Colon (tissue), 2 donors: ENCODE results near the gene TRIM5.

Source experiments
- FAIRE-seq: peaks from 2 replicates; lab custom pipeline; 2012; peaks lifted over from hg19 to GRCh38; lab: Jason Lieb, UNC
- donor health status: control.
- donor health status: control.

The TRIM5 gene

DNA sequence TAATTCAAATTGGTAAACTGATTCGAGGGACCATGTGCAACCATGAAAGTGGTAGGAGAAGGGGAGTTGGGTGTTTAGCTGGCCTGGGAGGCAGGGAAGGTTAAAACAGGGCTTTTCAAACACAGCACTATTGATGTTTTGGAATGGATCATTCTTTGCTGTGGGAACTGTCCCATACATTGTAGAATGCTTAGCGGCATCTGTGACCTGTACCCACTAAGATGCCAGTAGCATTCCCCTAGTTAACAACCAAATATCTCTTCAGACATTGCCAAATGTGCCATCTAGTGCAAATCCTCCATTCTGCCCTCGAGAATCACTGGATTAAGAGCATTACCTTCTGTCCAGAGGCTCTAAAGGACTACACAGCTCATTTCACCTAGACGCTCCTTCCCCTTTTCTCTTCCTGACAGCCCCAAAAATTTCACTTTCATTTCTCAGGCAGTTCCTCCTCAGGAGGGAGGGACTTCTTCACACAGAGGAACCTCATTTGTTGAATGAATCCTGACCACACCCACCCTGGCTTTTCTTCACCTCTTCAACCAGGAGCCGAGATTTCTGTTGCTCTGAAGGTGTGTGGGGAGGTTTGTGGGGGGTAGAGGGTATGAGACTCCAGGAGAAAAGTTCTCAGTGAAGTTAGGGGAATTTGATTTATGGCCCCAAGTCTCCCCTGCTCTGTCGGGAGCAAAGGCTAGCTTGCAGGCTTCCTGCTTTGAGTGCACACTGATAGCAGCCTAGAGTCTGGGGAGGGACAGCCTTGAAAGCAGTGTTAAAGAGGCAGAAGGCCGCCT is 60.2 kb downstream of the TRIM5 start, which contains the start of gene TRIM34:
Gene TRIM34, plus strand, starts transcription at position 513 of the 791 bp plus-strand sequence. CDS start 7,331 bp downstream, outside the sequence.
- peak; percentile 62 for FAIRE-seq

DNA sequence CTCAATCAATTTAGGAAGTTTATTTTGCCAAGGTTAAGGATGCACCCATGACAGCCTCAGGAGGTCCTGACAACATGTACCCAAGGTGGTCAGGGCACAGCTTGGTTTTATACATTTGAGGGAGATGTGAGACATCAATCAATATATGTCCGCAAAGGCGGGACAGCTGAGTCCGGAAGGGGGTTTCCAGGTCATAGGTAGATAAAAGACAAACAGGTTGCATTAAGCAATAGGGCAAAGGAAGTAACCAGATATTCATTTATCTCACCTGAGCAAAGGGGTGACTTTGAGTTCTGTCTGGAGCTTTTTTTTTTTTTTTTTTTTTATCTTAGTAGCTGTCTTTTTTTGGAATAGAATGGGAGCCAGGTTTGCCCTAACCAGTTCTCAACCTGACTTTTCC is 62.1 kb downstream of the TRIM5 start:
- FAIRE-seq = no peak

DNA sequence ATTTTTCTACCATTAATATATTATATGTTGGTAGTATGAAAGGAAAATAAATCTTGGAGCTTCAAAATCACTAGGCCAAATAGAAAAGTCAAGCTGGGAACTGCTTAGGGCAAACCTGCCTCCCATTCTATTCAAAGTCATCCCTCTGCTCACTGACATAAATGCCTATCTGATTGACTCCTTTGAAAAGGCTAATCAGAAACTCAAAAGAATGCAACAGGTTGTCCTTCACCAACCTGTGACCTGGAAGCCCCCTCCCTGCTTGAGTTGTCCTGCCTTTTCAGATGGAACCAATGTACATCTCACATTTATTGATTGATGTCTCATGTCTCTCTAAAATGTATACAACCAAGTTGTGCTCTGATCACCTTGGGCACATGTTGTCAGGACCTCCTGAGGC is 63.3 kb downstream of the TRIM5 start:
- no peak for FAIRE-seq

DNA sequence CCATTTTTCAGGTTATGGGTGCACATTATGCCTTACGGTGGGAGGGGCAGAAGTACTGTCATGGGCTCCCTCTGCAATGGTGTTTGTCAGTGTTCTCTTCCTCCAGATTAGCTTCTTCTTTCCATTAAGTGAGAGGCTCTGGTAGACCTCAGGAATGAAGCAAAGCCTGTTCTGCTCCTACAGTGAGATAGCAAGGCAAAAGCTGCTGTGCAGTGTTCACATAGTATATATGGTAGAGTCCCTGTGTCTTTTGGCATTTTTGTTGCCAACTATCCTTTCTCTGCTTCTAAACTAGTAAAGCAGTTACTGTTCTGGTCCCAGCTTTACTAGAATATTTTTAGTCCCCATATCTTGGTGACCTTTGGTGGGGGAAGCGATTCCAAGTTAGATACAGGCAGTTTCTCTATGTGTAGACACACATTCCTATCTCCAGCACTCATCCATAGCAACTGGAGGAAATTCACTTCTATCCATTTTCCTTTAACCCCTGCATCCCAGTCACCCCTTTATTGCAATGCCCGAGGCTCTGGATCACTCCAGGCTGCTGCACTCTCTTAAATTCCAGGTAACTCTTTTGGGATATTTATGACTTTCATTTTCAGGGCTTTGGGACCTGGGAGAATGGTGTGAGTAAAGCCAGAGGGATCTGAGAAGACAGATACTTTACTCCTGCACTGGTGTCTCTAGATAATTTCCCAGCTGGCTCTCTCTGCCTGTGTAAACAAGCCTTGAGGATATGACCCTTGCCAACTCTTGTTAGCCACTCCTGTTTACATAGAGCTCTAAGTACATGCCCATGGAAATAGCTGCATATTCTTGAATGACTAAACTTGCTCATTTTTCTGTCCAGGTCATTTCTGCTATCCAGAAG is 64.0 kb downstream of the TRIM5 start:
- FAIRE-seq = no peak

DNA sequence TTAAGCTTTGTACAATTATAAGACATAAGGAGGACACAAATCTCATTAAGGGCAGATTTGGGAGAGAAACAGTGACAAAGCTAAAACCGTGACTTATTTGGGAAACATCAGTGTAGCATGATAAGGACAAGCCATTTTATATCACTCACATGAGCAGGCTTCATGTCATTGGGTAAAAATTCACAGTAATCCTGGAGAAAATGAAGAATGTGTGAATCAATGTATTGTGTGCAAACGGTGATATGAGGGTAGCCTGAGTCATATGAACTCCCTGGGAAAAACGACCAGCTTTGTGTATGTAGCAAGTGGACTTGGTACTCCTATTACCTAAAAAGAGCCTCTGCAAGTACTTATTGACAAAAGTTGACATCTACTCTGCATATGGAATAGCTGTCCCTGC is 66.1 kb downstream of the TRIM5 start:
- no peak for FAIRE-seq
